Left renal pelvis (tissue), 4 donors: ENCODE results near the gene MRPL27. TPM values are rescaled to one million over a fixed set of nuclear protein-coding genes. Genes with fewer than 3 reads are reported as not detected.
"Not testable (repeated sequence)": the region's sequence is repeated elsewhere in the genome, so short reads cannot be mapped to it uniquely, and the experiment has no call there.

Experiments
- DNase-seq, 4 donors: peaks; one replicate each; pipeline ENCODE4 v3.0.0-alpha.2; 2013; ENCODE audit warnings: low read depth in 4 of 4, low spot score in 3 of 4
- polyA plus RNA-seq, 4 donors: library from polyadenylated mRNA; unstranded; fragments of 120-200 nt; gene quantifications; one replicate each; pipeline ENCODE4 v1.2.1, GENCODE V29; 2013; ENCODE audit not compliant: insufficient read length in 4 of 4

Gene MRPL27
- polyA plus RNA-seq, result 10 to 100 TPM; 59.8 to 76.3 (median 69.4) TPM

GRCh38 chr17:50372758-50373556, at the start of gene MRPL27, which contains the start of gene EME1:
TSS of gene MRPL27 (minus strand) at chr17:50373184. CDS start at chr17:50373170, 14 bp downstream.
TSS of gene EME1 (plus strand) at chr17:50373229. CDS start at chr17:50375209, 1,980 bp downstream.
- peak; percentile 83 to 92 (median 84) for DNase-seq

- no peak for DNase-seq
Measured at GRCh38 chr17:50422738-50423137, 49.8 kb upstream of the MRPL27 start.

- no peak for DNase-seq
Measured at GRCh38 chr17:50421308-50422051, 48.5 kb upstream of the MRPL27 start.

- no peak for DNase-seq
Measured at GRCh38 chr17:50420419-50421112, 47.6 kb upstream of the MRPL27 start.

GRCh38 chr17:50419577-50419976, 46.6 kb upstream of the MRPL27 start:
- DNase-seq, result not testable (repeated sequence)

- DNase-seq, result no peak
Measured at GRCh38 chr17:50414808-50415207, 41.8 kb upstream of the MRPL27 start.

GRCh38 chr17:50412188-50412732, 39.3 kb upstream of the MRPL27 start:
- no peak for DNase-seq

- no peak for DNase-seq
Measured at GRCh38 chr17:50407921-50408320, 34.9 kb upstream of the MRPL27 start.

GRCh38 chr17:50406578-50406977, 33.6 kb upstream of the MRPL27 start:
- no peak for DNase-seq

- not testable (repeated sequence) for DNase-seq
Measured at GRCh38 chr17:50405351-50405750, 32.4 kb upstream of the MRPL27 start.

GRCh38 chr17:50399591-50399990, 26.6 kb upstream of the MRPL27 start:
- not testable (repeated sequence) for DNase-seq

- DNase-seq, result not testable (repeated sequence)
Measured at GRCh38 chr17:50398672-50399071, 25.7 kb upstream of the MRPL27 start.

GRCh38 chr17:50397919-50398285, 24.9 kb upstream of the MRPL27 start:
- DNase-seq, result no peak

- peak in 3 of 4 donors; percentile 57 to 68 (median 65) for DNase-seq
Measured at GRCh38 chr17:50397111-50397918, 24.3 kb upstream of the MRPL27 start, which contains the start of gene LRRC59. TSS of gene LRRC59 (minus strand) at chr17:50397523. CDS start at chr17:50397317, 206 bp downstream.

GRCh38 chr17:50396261-50397110, 23.5 kb upstream of the MRPL27 start:
- DNase-seq, result no peak

- no peak for DNase-seq
Measured at GRCh38 chr17:50394711-50395110, 21.7 kb upstream of the MRPL27 start.

GRCh38 chr17:50393700-50394099, 20.7 kb upstream of the MRPL27 start:
- DNase-seq, result no peak

- DNase-seq, result no peak
Measured at GRCh38 chr17:50392621-50393020, 19.6 kb upstream of the MRPL27 start.

- DNase-seq, result no peak
Measured at GRCh38 chr17:50389534-50389933, 16.6 kb upstream of the MRPL27 start.
